Hepatocyte (in vitro differentiated cells): Measurements from ENCODE around the gene ADAM15. TPM values are rescaled to one million over a fixed set of nuclear protein-coding genes. Genes with fewer than 3 reads are reported as not detected.

ENCODE experiments used
- DNase-seq: peaks from one replicate; pipeline ENCODE4 v3.0.0-alpha.2; 2016; ENCODE audit warnings: low spot score
- H2AFZ ChIP-seq: fragments of 200-600 bp; sonication (generic); 2 replicates; pipeline ENCODE4 v1.6.0; 2016; ENCODE audit warnings: antibody characterized with exemption, mild to moderate bottlenecking
- H3K27ac ChIP-seq: fragments of 200-600 bp; sonication (generic); 2 replicates; pipeline ENCODE4 v1.5.1; 2016; ENCODE audit warnings: mild to moderate bottlenecking
- H3K27me3 ChIP-seq: fragments of 200-600 bp; sonication (generic); 2 replicates; pipeline ENCODE4 v1.6.1; 2016
- H3K36me3 ChIP-seq: fragments of 200-600 bp; sonication (generic); replicated peaks from 2 replicates; pipeline ENCODE4 v1.5.1; 2016; ENCODE audit warnings: low read depth; ENCODE audit not compliant: insufficient read depth
- H3K4me1 ChIP-seq: fragments of 200-600 bp; sonication (generic); 2 replicates; pipeline ENCODE4 v1.5.1; 2016; ENCODE audit warnings: mild to moderate bottlenecking, moderate library complexity; ENCODE audit not compliant: insufficient read depth
- H3K4me2 ChIP-seq: fragments of 200-600 bp; sonication (generic); 2 replicates; pipeline ENCODE4 v1.6.0; 2016
- H3K4me3 ChIP-seq: fragments of 200-600 bp; sonication (generic); 2 replicates; pipeline ENCODE4 v1.5.1; 2016; ENCODE audit warnings: mild to moderate bottlenecking
- H3K79me2 ChIP-seq: fragments of 200-600 bp; sonication (generic); 2 replicates; pipeline ENCODE4 v1.6.0; 2017; ENCODE audit warnings: mild to moderate bottlenecking
- H3K9me2 ChIP-seq: fragments of 200-600 bp; sonication (generic); replicated peaks from 2 replicates; pipeline ENCODE4 v1.6.0; 2017; ENCODE audit warnings: mild to moderate bottlenecking; ENCODE audit not compliant: insufficient read depth
- H3K9me3 ChIP-seq: fragments of 200-600 bp; sonication (generic); 2 replicates; pipeline ENCODE4 v1.5.1; 2016; ENCODE audit warnings: low read depth, mild to moderate bottlenecking
- H4K20me1 ChIP-seq: fragments of 200-600 bp; sonication (generic); 2 replicates; pipeline ENCODE4 v1.6.0; 2016; ENCODE audit warnings: mild to moderate bottlenecking; ENCODE audit not compliant: insufficient read depth, poor library complexity, severe bottlenecking
- EZH2 ChIP-seq: fragments of 200-600 bp; sonication (generic); IDR thresholded peaks from 2 replicates; pipeline ENCODE4 v1.6.1; 2016; ENCODE audit warnings: antibody characterized with exemption, mild to moderate bottlenecking, borderline replicate concordance
- EZH2phosphoT487 ChIP-seq: fragments of 200-600 bp; sonication (generic); IDR thresholded peaks from one replicate; pipeline ENCODE4 v1.6.1; 2018; ENCODE audit warnings: antibody characterized with exemption, mild to moderate bottlenecking, low read depth, moderate library complexity; ENCODE audit not compliant: unreplicated experiment, severe bottlenecking
- WGBS: methylation state at CpG from one replicate; pipeline ENCODE4 v1.1.6; 2016; ENCODE audit warnings: low lambda C conversion rate; ENCODE audit errors: missing lambda C conversion rate; 5-methylcytosine and 5-hydroxymethylcytosine counted together
- polyA plus RNA-seq: library from polyadenylated mRNA; unstranded; fragments of >200 nt; fragmentation: Nextera tagmentation; extraction: Ambion mirVana; gene quantifications from 2 replicates; pipeline ENCODE4 v1.2.1, GENCODE V29; 2016
- total RNA-seq: library from RNA; depleted of rRNA; stranded (reverse); fragments of >200 nt; gene quantifications from 2 replicates; pipeline ENCODE4 v1.2.3, GENCODE V29; 2014
- TF ChIP-seq, protein P1 (sequence below): fragments of 200-600 bp; sonication (generic); IDR thresholded peaks from 2 replicates; pipeline ENCODE4 v1.5.1; 2016; ENCODE audit warnings: antibody characterized with exemption, mild to moderate bottlenecking; ENCODE audit not compliant: poor library complexity

Gene ADAM15
- total and polyA plus RNA-seq, 2 experiments from 2014 or later: 55.7 to 108 TPM

- Histone ChIP-seq H3K27ac (no peak overlapping the region), H3K36me3 (no peaks in the 10 kb centered on the region), H3K4me3 (no peak overlapping the region), H3K9me2 (no peaks in the 10 kb centered on the region), H2AFZ (no peak overlapping the region), H4K20me1 (no peaks in the 10 kb centered on the region), H3K27me3 (no peaks in the 10 kb centered on the region), H3K9me3 (no peaks in the 10 kb centered on the region), H3K79me2 (no peaks in the 10 kb centered on the region), H3K4me2 (no peak overlapping the region), H3K4me1 (no peaks in the 10 kb centered on the region)
- TF ChIP-seq EZH2phosphoT487: no peak
- TF ChIP-seq, protein P1, sequence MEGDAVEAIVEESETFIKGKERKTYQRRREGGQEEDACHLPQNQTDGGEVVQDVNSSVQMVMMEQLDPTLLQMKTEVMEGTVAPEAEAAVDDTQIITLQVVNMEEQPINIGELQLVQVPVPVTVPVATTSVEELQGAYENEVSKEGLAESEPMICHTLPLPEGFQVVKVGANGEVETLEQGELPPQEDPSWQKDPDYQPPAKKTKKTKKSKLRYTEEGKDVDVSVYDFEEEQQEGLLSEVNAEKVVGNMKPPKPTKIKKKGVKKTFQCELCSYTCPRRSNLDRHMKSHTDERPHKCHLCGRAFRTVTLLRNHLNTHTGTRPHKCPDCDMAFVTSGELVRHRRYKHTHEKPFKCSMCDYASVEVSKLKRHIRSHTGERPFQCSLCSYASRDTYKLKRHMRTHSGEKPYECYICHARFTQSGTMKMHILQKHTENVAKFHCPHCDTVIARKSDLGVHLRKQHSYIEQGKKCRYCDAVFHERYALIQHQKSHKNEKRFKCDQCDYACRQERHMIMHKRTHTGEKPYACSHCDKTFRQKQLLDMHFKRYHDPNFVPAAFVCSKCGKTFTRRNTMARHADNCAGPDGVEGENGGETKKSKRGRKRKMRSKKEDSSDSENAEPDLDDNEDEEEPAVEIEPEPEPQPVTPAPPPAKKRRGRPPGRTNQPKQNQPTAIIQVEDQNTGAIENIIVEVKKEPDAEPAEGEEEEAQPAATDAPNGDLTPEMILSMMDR: no peak
- WGBS: 74% methylated on average over 8 of the region's 9 CpGs
- DNase-seq: no peak
These were observed 25.0 kb upstream of the ADAM15 start for GRCh38 chr1:155026154-155026553.

- Histone ChIP-seq H3K4me1 (no peaks in the 10 kb centered on the region), H3K36me3 (no peaks in the 10 kb centered on the region), H3K9me3 (no peaks in the 10 kb centered on the region), H3K4me2 (no peak overlapping the region), H2AFZ (no peak overlapping the region), H3K27ac (no peak overlapping the region), H3K27me3 (no peaks in the 10 kb centered on the region), H3K79me2 (no peaks in the 10 kb centered on the region), H3K9me2 (no peaks in the 10 kb centered on the region), H3K4me3 (no peak overlapping the region), H4K20me1 (no peaks in the 10 kb centered on the region)
- DNase-seq: no peak
- TF ChIP-seq, protein P1: no peak
- TF ChIP-seq EZH2phosphoT487 (no peak), EZH2 (no peak)
- WGBS: 87% methylated on average over 6 of the region's 6 CpGs
These were observed 24.5 kb upstream of the ADAM15 start for GRCh38 chr1:155026588-155026987.

DNA sequence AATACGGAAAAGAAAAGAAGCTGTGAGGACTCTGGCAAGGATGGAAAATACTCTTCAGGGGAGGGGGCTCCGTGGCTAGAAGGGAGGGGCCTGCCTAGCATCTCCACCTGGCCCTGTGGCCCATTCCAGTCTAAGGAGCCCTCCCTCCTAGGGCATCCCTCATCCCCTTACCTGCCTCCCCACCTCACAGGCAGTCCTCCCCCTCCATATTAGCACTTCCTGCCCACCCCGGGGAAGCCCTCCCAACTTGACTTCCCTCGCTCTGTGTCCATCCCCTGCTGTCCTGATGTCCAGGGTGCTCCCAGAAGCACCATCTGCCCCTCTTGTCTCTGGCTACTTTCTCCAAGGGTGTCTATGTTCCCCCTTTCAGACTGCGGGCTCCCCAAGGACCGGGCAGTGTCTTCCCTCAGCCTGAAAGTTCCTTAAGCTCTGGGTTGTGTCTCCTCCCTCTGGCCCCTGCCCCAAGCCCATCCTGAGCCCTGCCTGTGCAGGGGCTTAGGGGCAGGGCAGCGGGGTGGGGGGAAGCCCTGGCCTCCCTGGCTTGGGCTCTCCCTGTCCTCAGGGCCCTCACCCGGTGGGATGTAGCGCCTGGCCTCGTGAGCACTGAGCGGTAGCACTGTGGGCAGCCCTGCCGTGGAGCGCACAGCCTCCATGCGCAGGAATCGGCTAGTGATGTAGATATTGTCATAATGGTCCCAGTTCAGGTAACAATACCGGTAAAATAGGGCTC, 21.4 kb upstream of the ADAM15 start:
- no peaks in the 10 kb centered on the region for H3K4me1 ChIP-seq
- H3K9me2 ChIP-seq: no peaks in the 10 kb centered on the region
- no peaks in the 10 kb centered on the region for H3K9me3 ChIP-seq
- H3K27ac ChIP-seq: no peak overlapping the region
- TF ChIP-seq EZH2phosphoT487 (no peak), EZH2 (no peak)
- TF ChIP-seq, protein P1: no peak
- no peaks in the 10 kb centered on the region for H4K20me1 ChIP-seq
- DNase-seq: no peak
- no peaks in the 10 kb centered on the region for H3K36me3 ChIP-seq
- H3K27me3 ChIP-seq: no peaks in the 10 kb centered on the region
- no peak overlapping the region for H3K4me2 ChIP-seq
- no peak overlapping the region for H3K4me3 ChIP-seq
- no peaks in the 10 kb centered on the region for H3K79me2 ChIP-seq
- 88% methylated on average over 15 of the region's 16 CpGs for WGBS
- H2AFZ ChIP-seq: no peak overlapping the region
